GM11168 (cell line): Measurements from ENCODE around the gene SYCP2L.
"Not testable (repeated sequence)": the region's sequence is repeated elsewhere in the genome, so short reads cannot be mapped to it uniquely, and the experiment has no call there.

Source experiments
- in situ Hi-C: fragments of 300-500 bp; cut with MboI; formaldehyde crosslinking; loops from one replicate; pipeline ENCODE4 v1.12.0; 2022; ENCODE audit warnings: low sequenced_read_pairs; ENCODE audit not compliant: unreplicated experiment

The SYCP2L gene

GRCh38 chr6:10995114-10995707 lies 108.4 kb downstream of the SYCP2L start:
- in situ Hi-C loops, result no loop called here

GRCh38 chr6:10999994-11000393 lies 113.1 kb downstream of the SYCP2L start:
- in situ Hi-C loops, result no loop called here

- in situ Hi-C loops, result no loop called here
Measured at GRCh38 chr6:11002176-11002575, 115.3 kb downstream of the SYCP2L start.

- in situ Hi-C loops, result not testable (repeated sequence)
Measured at GRCh38 chr6:11003297-11003696, 116.4 kb downstream of the SYCP2L start.

- in situ Hi-C loops, result no loop called here
Measured at GRCh38 chr6:11006061-11006460, 119.2 kb downstream of the SYCP2L start.

- in situ Hi-C loops, result no loop called here
Measured at GRCh38 chr6:11007715-11008608, 121.1 kb downstream of the SYCP2L start.

- in situ Hi-C loops, result no loop called here
Measured at GRCh38 chr6:11008821-11009220, 122.0 kb downstream of the SYCP2L start.

- in situ Hi-C loops, result no loop called here
Measured at GRCh38 chr6:11009353-11009752, 122.5 kb downstream of the SYCP2L start.

- in situ Hi-C loops, result no loop called here
Measured at GRCh38 chr6:11011787-11012234, 125.0 kb downstream of the SYCP2L start.

GRCh38 chr6:11012295-11012754 lies 125.5 kb downstream of the SYCP2L start:
- in situ Hi-C loops, result no loop called here

- in situ Hi-C loops, result no loop called here
Measured at GRCh38 chr6:11012976-11013720, 126.3 kb downstream of the SYCP2L start.

- in situ Hi-C loops, result no loop called here
Measured at GRCh38 chr6:11013721-11014070, 126.8 kb downstream of the SYCP2L start.

- in situ Hi-C loops, result no loop called here
Measured at GRCh38 chr6:11015102-11015501, 128.2 kb downstream of the SYCP2L start.

GRCh38 chr6:11016452-11016851 lies 129.6 kb downstream of the SYCP2L start:
- in situ Hi-C loops, result no loop called here

GRCh38 chr6:11017090-11017489 lies 130.2 kb downstream of the SYCP2L start:
- in situ Hi-C loops, result no loop called here

GRCh38 chr6:11018225-11018624 lies 131.4 kb downstream of the SYCP2L start:
- in situ Hi-C loops, result no loop called here

GRCh38 chr6:11021003-11021402 lies 134.2 kb downstream of the SYCP2L start:
- in situ Hi-C loops, result no loop called here

- in situ Hi-C loops, result no loop called here
Measured at GRCh38 chr6:11021714-11022113, 134.9 kb downstream of the SYCP2L start.

- in situ Hi-C loops, result no loop called here
Measured at GRCh38 chr6:11023032-11023431, 136.2 kb downstream of the SYCP2L start.
